ENCODE data around the gene TUB.
A peak's percentile ranks its signal among the peaks of the same experiment; 100 is the strongest.

TUB gene

DNA sequence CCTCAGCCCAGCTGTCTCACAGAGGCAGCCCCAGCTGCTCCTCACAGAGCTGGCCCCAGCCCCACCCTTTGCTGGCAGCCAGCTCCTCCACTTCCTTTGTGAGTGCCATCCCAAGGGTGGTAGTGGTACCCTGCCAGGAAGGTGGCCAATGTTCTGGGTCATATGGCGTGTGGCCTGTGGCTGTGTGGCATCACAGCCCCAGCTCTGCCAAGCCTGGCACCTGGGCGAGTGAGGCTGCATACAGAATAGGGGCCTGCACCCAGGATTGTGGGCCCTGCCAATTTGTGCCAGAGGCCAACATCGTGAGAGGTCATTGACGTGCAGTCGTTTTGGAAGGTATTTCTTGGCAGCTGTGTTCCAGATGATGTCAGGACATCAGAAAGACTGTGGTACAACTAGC, 10.7 kb downstream of the TUB start:
- DNase-seq (ENCODE audit: low read depth, low spot score) = no peak

DNA sequence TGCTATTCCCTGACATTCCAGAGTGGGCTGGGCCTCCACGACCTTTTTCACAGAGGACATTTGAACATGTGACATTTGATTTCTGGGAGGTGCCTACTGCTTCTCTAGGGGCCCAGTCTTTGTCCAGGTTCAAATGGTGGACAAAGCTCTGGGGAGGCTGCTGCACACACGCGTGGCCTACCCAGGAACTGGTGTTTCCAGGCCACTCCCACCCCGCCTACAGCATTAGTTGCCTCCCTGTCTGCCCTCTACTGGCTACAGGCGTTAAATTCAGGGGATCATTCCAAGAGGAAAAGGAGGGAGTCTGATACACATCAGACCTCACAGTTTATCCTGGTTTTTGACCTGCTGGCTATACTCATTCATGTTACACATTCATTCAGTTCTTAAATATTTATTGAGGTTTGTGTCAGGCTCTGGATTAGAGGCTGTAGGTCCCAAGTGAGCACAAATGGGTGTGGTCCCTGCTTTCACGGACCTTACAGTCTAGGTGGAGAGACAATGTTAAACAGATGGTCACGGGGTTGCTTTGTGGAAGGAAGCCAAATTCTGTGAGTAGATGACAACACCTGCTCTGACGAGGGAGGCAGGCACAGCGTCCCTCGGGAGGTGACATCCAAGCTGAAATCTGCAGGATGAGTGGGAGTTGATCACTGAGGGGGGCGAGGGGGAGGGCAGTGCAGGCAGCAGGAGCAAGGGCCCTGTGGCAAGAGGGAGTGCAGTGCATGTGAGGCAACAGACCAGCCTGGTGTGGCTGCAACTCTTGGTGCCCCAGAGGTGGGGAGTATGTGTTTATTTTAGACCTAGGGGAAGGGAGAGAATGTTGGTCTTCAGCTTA, 11.8 kb downstream of the TUB start:
- DNase-seq (ENCODE audit: low read depth, low spot score) = no peak

DNA sequence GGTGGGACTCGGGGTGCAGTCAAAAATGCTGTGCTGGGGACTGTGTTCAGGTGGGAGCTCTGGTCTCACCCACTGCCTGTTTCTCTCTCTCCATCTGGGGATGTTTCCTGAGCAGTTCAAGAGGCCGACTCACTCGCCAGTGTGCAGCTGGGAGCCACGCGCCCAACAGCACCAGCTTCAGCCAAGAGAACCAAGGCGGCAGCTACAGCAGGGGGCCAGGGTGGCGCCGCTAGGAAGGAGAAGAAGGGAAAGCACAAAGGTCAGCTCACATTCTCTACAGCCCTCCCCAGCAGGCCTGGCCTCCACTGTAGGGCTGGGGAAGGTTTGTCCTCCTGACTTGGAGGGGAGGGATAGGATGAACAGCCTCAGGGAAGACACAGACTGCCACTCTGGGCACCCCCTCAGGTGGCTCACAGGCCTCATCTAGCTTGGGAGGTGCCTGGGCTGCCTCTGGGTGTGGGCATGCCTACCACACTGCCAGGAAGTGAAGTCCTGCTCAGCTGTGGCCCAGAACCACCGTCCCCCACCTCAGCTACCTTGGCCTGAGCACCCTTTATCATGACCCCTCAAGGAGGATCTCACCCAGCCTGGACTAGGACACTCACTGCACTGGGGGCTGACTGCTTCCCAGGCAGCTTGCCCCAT, 13.0 kb downstream of the TUB start:
- no peak for DNase-seq (ENCODE audit: low read depth, low spot score)

DNA sequence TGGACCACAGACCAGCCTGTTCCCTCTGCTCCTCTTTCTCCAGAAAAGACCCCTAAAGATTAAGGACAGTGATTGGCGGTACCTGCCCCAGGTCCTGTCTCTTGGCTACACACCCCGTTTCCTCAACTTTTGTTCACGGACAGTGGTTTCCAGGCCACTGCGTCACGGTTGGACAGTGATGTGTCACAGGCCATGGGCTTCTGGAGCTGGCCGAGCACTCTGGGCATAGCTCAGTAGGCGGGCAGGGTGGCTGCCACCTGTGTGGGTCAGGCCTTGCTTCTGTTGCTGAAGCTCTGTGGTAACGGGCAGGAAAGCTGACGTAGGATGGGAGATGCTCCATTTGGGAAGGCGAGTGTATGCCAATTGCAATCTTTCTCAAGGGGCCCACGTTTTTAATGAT, 13.6 kb downstream of the TUB start:
- DNase-seq (ENCODE audit: low read depth, low spot score) = no peak

DNA sequence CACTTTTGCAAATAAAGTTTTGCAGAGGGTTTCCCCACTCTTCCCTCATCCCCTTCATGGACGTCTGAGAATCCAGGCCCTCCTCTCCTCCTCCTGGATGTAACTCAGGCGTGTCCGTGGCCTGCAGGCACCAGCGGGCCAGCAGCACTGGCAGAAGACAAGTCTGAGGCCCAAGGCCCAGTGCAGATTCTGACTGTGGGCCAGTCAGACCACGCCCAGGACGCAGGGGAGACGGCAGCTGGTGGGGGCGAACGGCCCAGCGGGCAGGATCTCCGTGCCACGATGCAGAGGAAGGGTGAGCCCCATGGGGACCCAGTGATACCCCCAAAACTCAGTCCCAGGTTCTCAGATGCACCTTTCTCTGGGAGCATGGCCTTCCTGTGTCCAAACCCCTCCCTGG, 14.4 kb downstream of the TUB start:
- no peak for DNase-seq (ENCODE audit: low read depth, low spot score)

DNA sequence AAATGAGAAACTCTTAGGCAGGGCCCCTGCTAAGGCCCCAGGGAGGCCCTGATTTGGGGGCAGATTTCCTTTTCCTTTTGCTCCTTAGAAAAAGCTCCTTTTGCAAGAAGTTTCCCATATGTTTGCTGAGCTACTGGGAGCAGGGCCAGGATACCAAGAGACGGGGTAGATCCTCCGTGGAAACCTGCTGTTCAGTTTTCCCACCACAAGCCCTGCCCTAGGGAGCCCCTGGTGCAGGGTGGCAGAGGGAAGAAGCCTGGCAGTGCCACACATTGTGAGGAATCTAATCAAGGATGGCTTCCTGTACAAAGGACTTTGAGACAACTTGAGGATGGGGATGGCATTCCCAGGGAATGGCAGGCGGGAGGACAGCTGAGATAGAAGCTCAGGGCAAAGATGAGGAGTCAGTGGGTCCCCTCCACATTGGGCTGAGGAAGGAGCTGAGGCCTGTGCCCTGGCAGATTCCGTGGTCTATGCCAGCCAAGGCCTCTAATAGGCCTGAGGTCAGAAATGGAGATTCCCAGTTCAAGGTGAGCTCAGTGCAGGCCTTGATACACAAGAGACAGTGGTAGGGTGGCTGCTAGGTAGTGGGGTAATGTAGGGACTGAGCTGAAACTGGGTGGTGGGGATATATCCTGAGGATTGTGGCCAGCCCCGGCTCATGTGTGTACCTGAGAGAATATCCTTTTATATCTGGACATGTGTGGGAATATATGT, 15.0 kb downstream of the TUB start:
- DNase-seq (ENCODE audit: low read depth, low spot score) = no peak

DNA sequence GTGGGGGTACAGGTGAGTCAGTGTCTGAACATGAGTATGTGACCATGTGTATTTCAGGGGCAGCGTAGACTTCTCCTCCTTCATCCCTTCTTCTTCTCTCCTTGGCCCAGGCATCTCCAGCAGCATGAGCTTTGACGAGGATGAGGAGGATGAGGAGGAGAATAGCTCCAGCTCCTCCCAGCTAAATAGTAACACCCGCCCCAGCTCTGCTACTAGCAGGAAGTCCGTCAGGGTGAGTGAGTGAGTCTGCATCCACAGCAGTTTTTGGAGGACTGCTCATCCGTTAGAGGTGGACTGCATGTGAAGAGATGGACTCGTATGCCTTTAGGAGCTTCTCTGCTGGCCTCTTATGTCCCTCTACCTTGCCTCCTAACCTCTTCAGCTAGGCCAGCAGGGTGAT, 15.6 kb downstream of the TUB start:
- no peak for DNase-seq (ENCODE audit: low read depth, low spot score)

DNA sequence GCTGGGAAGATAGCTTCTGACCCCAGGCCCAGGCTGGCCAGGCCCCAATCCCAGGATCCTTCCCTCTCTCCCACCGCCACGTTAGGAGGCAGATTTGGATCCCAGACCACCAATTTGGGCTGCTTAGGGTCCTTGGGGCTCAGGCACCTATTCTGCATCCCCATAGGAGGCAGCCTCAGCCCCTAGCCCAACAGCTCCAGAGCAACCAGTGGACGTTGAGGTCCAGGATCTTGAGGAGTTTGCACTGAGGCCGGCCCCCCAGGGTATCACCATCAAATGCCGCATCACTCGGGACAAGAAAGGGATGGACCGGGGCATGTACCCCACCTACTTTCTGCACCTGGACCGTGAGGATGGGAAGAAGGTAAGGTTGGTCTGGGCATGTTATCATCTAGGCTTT, 16.1 kb downstream of the TUB start:
- no peak for DNase-seq (ENCODE audit: low read depth, low spot score)

DNA sequence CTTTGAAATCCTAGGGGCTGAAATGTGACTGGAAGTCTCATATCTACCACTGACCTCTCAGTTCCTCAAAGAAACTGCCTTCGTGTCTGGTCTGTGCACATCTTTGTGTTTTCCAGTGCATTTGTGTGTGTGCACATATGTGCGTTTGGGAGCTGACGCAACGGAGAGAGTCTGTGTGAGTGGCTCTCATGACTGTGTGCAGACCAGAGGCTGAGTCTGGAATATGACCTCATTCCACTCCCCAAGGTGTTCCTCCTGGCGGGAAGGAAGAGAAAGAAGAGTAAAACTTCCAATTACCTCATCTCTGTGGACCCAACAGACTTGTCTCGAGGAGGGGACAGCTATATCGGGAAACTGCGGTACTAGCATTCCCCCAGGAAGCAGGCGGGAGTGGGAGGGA, 16.5 kb downstream of the TUB start:
- DNase-seq (ENCODE audit: low read depth, low spot score) = no peak

DNA sequence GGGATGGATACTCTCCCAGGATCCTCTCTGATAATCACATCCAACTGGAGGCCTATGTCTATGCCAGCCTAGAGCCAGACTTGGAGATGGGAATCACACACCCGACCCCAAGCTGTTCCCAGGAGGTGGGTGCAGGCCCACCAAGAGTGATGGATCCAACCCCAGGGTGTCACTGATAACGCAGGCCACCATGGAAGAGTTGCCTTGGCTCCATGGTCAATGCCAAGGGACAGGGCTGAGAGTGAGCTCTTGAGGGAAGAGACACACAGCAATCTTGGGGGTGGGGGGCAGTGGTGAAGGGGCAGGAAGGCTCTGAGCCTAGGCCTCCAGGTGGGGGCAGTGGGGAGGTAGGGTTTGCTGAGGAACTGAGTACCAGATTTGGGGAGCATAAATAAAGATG, 16.9 kb downstream of the TUB start:
- DNase-seq (ENCODE audit: low read depth, low spot score) = no peak

DNA sequence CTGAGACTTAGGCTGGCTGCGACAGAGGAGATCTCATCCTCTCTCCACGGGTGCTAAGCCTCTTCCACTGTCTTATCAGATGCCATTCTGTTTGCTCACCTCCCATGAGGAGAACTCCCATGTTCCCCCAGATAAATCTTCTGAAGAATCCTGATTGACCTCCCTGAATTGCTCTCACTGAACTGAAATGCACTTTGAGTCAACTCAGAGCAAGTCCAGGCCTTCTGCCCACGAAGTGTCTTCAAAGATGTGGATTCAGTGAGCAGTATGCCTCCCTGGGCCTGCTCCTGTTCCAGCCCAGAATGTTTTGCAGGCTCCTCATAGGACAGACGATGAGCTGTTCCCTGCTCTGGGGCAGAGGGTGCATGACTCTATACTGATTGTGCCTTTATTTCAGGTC, 17.4 kb downstream of the TUB start:
- no peak for DNase-seq (ENCODE audit: low read depth, low spot score)

DNA sequence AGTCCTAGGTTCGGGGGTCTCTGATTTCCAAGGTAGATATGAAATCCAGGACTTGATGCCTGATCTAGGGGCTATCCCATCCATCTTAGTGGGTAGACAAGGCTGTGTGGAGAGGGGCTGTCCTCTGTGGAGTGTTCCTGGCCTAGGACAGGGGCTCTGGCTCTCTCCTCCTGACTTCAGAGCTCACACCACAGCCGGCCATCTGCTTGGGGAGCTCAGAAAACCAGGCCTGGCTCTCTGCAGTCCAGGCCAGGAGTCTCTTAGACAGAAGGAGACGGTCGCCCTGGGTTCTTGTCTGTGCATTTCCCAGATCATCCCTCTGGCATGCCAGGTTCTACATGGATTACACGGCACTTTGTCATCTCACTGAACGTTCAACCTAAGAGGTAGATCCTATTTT, 17.9 kb downstream of the TUB start:
- no peak for DNase-seq (ENCODE audit: low read depth, low spot score)

DNA sequence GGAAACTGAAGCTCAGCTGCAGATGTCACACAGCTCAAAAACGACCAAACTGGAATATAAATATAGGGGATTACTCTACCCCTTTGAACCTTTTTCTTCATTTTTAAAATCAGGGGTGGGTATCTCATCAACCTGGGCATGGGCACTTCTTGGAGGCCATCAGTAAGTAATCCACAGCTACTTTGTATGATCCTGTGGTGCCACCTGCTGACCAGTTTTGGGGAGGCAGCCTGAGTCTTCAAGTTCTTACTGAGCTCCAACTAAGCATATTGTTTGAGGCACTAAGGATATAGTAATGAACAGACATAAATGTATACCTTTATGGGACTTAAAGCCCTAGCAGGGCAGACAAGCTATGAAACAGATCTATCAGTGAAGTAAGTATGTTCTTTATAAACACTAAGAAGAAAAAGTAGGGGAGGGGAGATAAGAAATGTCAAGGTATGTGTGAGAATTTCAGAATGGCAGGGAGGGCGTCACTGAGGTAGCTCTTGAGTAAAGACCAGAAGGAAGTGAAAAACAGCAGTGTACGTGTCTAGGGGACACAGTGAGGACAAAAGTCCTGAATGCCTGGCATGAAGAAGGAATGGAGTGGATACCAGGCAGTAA, 18.4 kb downstream of the TUB start:
- DNase-seq (ENCODE audit: low read depth, low spot score) = peak; percentile 52

DNA sequence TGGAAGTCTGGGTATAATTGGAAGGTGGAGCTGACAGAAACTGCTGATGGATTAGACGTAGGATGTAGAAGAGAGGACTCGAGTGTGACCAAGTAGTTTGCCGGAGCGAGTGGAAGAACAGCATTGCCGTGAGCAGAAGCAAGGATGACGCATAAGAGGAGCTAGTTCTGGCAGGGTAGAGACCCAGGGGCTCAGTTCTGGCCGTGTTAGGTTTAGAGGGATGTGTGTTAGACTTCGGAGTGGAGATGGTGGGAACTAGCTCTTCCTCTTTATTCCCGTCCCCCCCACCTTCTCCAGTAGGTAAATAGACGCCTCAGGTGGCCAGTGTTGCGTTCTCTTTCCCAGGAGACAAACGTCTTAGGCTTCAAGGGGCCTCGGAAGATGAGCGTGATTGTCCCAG, 19.1 kb downstream of the TUB start:
- no peak for DNase-seq (ENCODE audit: low read depth, low spot score)

DNA sequence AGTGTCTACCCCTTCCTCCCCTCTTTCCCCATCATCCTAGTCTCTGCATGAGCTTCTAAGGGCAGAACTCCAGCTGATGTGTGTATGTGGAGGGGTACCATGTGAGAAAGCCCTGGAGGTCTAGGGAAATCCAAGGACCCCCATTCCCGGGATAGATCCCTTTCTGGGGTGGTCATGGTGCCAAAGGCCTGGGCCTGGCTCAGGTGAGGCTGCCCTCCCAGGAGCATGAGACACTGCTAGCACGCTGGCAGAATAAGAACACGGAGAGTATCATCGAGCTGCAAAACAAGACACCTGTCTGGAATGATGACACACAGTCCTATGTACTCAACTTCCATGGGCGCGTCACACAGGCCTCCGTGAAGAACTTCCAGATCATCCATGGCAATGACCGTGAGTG, 19.6 kb downstream of the TUB start:
- DNase-seq (ENCODE audit: low read depth, low spot score) = no peak

DNA sequence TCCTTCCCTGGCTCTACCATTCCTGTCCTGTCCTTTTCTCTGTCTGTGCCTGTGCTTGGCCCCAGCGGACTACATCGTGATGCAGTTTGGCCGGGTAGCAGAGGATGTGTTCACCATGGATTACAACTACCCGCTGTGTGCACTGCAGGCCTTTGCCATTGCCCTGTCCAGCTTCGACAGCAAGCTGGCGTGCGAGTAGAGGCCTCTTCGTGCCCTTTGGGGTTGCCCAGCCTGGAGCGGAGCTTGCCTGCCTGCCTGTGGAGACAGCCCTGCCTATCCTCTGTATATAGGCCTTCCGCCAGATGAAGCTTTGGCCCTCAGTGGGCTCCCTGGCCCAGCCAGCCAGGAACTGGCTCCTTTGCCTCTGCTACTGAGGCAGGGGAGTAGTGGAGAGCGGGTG, 20.4 kb downstream of the TUB start:
- no peak for DNase-seq (ENCODE audit: low read depth, low spot score)

DNA sequence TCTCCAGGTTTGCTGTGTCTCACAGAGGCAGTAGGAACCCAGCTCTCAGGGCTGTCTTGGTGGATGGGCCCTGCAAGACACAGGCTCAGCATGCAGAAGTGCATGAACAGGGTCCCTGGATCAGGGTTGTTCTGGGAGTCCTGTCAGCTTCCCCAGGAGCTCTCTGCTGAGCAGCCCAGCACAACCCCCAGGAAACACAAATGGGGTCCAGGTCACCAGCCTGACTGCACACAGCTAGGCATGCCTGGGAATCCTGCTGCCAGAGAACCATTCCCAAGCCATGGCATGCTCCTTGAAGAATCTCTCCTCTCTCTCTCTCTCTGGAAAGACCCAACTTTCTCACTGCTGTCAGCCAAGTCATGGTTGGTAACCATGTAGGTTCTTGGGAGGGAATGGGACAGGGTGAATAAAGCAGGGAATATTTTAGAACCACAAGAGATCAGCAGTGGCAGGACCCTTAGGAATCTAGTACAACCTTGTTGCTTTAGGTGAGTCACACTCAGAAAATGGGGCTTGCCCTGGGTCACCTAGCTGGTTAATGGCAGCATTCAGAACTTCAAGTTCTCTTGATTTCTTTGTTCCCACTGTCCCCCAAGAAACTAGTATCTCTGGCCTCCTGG, 21.4 kb downstream of the TUB start:
- no peak for DNase-seq (ENCODE audit: low read depth, low spot score)

DNA sequence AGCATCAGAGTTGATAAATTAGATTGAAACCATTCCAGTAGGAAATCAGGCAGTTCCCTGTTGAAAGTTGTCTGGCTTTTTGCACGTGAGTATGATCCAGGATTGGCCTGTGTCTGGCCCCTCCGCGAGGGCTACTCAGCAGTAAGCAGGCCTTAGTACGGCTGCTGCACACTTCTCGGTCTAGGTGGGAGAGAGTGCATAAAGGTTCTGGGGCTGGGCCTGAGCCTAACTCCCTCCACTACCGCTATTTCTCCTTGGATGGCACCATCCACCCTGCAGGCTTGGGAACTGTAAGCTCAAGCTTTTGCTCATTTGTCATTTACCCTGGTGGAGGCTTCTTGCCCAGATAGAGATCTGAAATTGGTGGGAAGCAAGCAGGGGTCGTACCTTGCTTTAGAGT, 22.0 kb downstream of the TUB start:
- no peak for DNase-seq (ENCODE audit: low read depth, low spot score)

DNA sequence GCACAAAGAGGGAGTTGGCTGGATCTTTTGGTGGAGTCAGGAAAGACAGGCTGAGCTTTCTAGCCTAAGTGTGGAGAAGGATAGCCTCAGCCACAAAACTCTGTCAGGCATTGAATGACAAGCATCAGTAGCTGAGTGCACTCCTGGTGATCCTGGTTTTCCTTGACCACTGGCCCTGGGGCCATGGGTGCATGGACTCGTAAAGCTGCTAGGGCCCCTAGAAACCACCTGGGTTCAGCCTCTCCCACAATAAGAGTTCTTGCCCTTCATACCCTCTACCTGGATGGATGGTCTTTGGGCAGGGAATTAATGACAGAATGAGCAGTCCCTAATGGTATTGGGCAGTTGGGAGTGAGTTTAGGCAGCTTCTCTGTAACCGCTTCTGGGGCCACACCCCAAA, 22.9 kb downstream of the TUB start:
- DNase-seq (ENCODE audit: low read depth, low spot score) = no peak

DNA sequence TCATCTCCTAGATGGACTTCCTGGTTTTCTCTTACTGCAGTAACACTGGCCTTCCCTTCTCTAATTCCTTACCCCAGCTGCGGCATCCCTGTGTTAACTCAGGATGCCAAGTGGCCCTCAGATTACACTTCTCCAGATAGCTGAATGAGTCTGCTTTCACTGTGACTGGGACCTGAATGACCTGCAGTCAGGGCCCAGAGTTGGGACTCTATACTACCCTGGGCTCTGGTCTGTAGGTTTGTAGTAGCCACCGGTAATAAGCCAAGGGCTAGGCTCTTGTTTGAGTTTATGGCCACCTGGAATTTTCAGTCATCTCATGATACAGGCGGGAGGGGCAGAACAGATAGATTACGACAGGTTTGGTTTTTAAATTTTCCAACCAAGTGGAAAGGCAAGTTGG, 24.1 kb downstream of the TUB start:
- DNase-seq (ENCODE audit: low read depth, low spot score) = no peak

DNA sequence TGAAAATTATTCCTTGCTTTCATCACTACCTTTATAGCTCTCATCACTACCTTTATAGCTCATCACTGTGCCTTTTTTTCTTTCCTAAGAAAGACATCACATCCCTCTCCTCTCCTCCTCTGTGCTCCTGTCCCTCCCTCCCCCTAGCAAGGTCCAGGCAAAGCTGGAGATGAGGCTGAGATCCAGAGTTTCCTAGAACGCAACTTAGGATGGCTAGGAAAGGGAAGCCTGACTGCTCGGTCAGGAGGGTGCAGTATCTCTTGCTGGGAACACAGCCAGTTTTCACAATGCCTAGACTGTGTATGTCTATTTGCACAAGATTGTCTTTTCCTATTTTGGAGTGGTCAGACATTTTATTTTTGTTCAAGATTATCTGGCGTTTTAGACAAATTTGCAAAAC, 24.7 kb downstream of the TUB start:
- DNase-seq (ENCODE audit: low read depth, low spot score) = no peak

DNA sequence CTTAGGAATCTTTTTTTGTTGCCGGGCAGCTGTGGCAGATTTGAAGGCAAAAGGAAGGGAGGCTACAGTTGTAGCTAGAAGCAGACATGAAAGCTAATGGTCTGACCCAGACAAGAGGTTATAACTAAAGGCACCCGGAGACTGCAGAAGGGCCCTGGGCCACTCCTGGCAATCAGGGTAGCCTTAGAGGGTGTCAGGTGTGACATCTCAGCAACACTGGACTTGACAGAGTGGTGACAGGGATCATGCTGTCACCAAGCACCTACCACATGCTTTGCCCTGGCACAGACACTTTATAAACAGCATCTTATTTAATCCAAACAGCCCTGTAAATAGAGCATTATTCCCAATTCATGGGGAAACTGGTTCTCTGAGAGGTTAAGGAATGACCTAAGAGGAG, 25.7 kb downstream of the TUB start:
- DNase-seq (ENCODE audit: low read depth, low spot score) = no peak
